ENCODE data around the gene FEM1B.

Gene FEM1B

GRCh38 chr15:68278595-68279405 is 1.3 kb downstream of the FEM1B start (continued):
- TF ChIP-seq MYNN (tag by site-specific recombination; IDR thresholded peaks at IDR 0.05; ENCODE audit: borderline replicate concordance), result 0 out of 2 replicates have a peak, but pooled peaks have one; percentile 12
- TF ChIP-seq KLF8 (tag by site-specific recombination; IDR thresholded peaks at IDR 0.05), result peak; percentile 97
- no peak for TF ChIP-seq GLIS1 (tag by site-specific recombination; IDR thresholded peaks at IDR 0.05)
- TF ChIP-seq ZNF558 (tag by site-specific recombination; IDR thresholded peaks at IDR 0.05), result peak; percentile 73
- no peak for TF ChIP-seq RBAK (tag by site-specific recombination; IDR thresholded peaks at IDR 0.05)
- no peak for TF ChIP-seq ZNF585B (tag by site-specific recombination; IDR thresholded peaks at IDR 0.05)
- no peak; the same call in 1 of the 2 replicates for TF ChIP-seq ZNF394 (tag by site-specific recombination; IDR thresholded peaks at IDR 0.05; ENCODE audit: borderline replicate concordance)
- no peak for TF ChIP-seq ZNF776 (tag by site-specific recombination; IDR thresholded peaks at IDR 0.05; ENCODE audit: borderline replicate concordance)
- 0 out of 2 replicates have a peak, but pooled peaks have one; percentile 27 for TF ChIP-seq ZNF146 (tag by site-specific recombination; IDR thresholded peaks at IDR 0.05)
- no peak for TF ChIP-seq ZNF138 (tag by site-specific recombination; IDR thresholded peaks at IDR 0.05; ENCODE audit: borderline replicate concordance)
- TF ChIP-seq PRDM1 (tag by site-specific recombination; IDR thresholded peaks at IDR 0.05), result peak; percentile 59; the same call in 1 of the 2 replicates
- TF ChIP-seq ZFHX2 (tag by site-specific recombination; conservative IDR thresholded peaks at IDR 0.05), result peak; percentile 90
- TF ChIP-seq HOXD13 (CRISPR knock-in tag; IDR thresholded peaks at IDR 0.05; ENCODE audit: borderline replicate concordance), result no peak
- peak; percentile 73 for TF ChIP-seq ZNF561 (tag by site-specific recombination; IDR thresholded peaks at IDR 0.05; ENCODE audit: borderline replicate concordance)
- peak; percentile 90 for TF ChIP-seq SP3 (tag by site-specific recombination; IDR thresholded peaks at IDR 0.05)
- peak; percentile 98 for TF ChIP-seq ZNF398 (tag by site-specific recombination; IDR thresholded peaks at IDR 0.05)
- TF ChIP-seq WT1 (tag by site-specific recombination; IDR thresholded peaks at IDR 0.05), result 0 out of 2 replicates have a peak, but pooled peaks have one; percentile 63
- TF ChIP-seq ZBTB48 (tag by site-specific recombination; IDR thresholded peaks at IDR 0.05), result peak; percentile 71
- no peak for TF ChIP-seq ZNF433 (tag by site-specific recombination; IDR thresholded peaks at IDR 0.05; ENCODE audit: low read depth)
- TF ChIP-seq REPIN1 (tag by site-specific recombination; IDR thresholded peaks at IDR 0.05; ENCODE audit: low read depth), result peak; percentile 85; the same call in 1 of the 2 replicates
- no peak for TF ChIP-seq ZNF248 (tag by site-specific recombination; IDR thresholded peaks at IDR 0.05)
- TF ChIP-seq ZNF654 (tag by site-specific recombination; IDR thresholded peaks at IDR 0.05; ENCODE audit: low read depth), result no peak
- TF ChIP-seq ZNF624 (tag by site-specific recombination; IDR thresholded peaks at IDR 0.05), result 0 out of 2 replicates have a peak, but pooled peaks have one; percentile 33
- peak; percentile 67; the same call in 1 of the 2 replicates for TF ChIP-seq ZNF792 (tag by site-specific recombination; IDR thresholded peaks at IDR 0.05)
- TF ChIP-seq PRDM10 (tag by site-specific recombination; IDR thresholded peaks at IDR 0.05), result peak; percentile 94
- no peak for TF ChIP-seq ZNF623 (tag by site-specific recombination; IDR thresholded peaks at IDR 0.05)
- TF ChIP-seq HIC1 (tag by site-specific recombination; IDR thresholded peaks at IDR 0.05), result peak; percentile 96
- TF ChIP-seq ZSCAN30 (tag by site-specific recombination; IDR thresholded peaks at IDR 0.05), result peak; percentile 75
- TF ChIP-seq ZNF184 (tag by site-specific recombination; IDR thresholded peaks at IDR 0.05), result peak; percentile 24; the same call in 1 of the 2 replicates
- TF ChIP-seq ZNF324 (tag by site-specific recombination; IDR thresholded peaks at IDR 0.05), result peak; percentile 96; the same call in 1 of the 2 replicates
- TF ChIP-seq PRDM6 (tag by site-specific recombination; IDR thresholded peaks at IDR 0.05), result peak; percentile 76
